Skin of body (tissue), 2 donors: ENCODE data around the gene CACNA1A. TPM values are rescaled to one million over a fixed set of nuclear protein-coding genes. Genes with fewer than 3 reads are reported as not detected.
"Not testable (repeated sequence)": the region's sequence is repeated elsewhere in the genome, so short reads cannot be mapped to it uniquely, and the experiment has no call there.

Experiments used
- DNase-seq: peaks from one replicate; lab custom pipeline; 2025; lab: John Stamatoyannopoulos, UW
- total RNA-seq: library from RNA; depleted of rRNA; stranded (reverse); fragments of >200 nt; gene quantifications from one replicate; pipeline ENCODE4 v1.2.3, GENCODE V29; 2014

The CACNA1A gene
- total RNA-seq, 1 donor from 2014 or later = 1.5 TPM

- DNase-seq = no peak
Measured at GRCh38 chr19:13282486-13283065, 223.7 kb downstream of the CACNA1A start.

GRCh38 chr19:13281567-13282291 is 224.6 kb downstream of the CACNA1A start:
- DNase-seq = no peak

DNA sequence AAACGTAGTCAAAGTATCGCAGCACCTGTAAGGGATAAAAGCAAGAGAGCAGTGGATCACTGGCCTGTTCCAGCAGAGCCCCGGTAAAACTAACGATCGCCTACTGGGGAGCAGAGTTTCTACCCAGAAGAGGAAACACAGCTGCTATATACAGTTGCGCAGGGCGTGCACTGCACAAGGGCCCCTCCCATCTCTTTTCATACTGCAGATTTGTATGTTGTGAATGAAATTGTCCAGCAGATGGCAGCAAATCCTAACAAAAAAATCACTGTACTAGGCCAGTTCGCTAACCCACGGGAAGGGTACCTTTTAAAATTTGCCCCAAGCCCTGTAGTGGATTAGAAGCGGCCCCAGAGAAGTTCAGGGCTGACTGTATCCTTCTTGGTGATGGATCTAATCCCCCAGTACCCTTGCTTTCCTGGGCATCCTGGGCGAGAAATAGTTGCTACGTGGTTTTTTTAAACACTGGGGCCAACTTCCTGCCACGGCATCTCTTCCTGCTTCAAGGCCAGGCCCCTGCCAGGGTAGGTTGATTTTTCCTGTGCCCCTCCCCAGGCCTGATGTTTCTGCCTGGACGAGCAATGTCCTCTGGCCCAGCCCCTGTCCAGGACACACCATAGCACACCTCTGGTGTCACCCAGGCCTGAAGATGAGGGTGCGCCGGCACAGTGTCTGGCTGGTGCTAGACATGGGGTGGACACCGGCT is 229.0 kb downstream of the CACNA1A start:
- peak; percentile 36 for DNase-seq

DNA sequence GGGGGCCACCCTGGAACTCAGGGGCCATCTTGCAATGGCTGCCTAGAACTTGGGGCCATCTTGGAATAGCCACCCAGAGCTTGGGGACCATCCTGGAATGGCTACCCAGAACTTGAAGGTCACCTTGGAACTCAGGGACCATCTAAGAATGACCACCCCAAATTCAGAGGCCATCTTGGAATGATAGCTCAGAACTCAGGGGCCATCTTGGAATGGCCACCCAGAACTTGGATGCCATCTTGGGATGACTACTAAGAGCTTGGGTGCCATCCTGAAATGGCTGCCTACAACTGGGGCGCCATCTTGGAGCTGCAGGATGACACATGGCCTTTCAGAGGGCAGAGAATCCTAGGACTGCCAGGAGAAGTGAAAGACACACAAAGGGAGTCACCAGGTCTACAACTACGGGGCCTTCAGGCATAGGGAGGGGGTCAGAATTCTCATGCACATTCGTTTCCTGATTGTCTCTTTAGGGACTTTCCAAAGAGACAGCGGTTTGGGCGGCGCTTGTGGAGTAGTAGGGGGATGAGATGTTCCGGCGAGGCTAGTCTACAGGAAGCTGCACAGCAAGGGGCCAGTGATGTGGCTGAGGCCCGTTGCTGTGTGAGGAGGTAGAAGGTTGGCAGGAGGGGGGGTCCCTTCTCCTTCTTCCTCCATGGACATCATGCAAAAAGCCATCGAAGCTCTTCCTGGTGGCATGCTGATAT is 231.1 kb downstream of the CACNA1A start:
- no peak for DNase-seq

DNA sequence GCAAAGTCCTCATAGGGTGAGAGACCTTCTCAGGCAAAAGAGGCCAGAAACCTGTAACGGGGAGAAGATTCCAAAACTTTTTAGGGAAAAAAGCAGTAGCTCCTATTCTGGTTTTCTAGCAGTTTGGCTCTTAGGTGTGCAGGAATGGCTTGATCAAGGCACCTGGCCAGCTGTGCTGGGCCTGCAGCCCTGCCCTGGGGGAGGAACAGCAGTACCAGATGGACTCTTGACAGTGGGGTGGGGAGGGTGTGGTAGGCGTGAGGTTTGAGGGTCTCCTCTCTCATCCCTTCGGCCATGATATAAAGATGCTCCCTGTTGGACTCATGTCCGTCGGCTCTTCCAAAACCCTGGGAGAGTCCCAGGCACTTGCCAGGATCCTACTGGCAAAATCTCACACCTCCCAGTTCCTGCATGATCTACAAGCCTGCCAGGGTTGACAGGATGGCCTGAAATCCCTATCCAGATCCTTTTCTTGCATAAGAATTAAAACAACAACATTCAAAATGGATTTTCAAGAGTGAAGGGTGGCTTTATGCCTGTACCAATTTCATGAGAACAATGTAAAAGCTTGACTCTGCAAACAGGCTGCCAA is 235.7 kb downstream of the CACNA1A start:
- no peak for DNase-seq

DNA sequence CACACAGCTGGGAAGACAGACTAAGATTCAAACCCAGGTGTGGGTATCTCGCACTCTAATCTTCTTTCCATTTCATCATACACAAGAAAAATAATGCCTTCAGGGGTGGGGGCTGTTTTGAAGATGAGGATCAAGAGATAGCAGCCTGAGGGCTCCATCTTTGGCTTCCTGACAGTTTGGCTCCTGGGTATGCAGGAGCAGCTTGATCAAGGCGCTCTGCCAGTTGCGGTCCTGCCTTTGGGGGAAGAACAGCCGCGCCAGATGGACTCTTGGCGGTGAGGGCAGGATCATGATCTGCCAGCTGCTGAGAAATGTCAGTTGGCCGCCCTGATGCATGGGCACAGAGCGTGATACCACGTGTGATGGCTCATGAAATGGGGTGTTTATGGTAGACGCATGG is 236.9 kb downstream of the CACNA1A start:
- no peak for DNase-seq

GRCh38 chr19:13267889-13268288 is 238.4 kb downstream of the CACNA1A start:
- no peak for DNase-seq

GRCh38 chr19:13267131-13267530 is 239.1 kb downstream of the CACNA1A start:
- DNase-seq = no peak

DNA sequence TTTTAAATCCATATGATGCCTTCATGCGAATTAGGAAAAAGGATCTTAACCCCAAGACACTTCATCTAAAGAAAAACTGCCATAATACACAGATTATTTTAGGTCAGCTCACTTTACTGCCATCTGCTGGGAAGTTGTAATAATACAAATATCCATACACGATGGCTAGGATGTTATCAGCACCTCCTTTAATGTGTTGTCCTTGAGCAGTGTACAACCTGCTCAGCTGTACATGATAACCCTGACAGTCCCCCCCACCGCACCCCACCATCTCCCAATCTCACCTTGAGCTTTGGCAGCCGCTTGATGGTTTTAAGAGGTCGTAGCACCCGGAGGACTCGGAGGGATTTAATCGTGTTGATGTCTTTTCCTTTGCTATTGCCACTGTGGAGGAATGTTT is 243.8 kb downstream of the CACNA1A start:
- DNase-seq = no peak

- no peak for DNase-seq
Measured at GRCh38 chr19:13260883-13261653, 245.2 kb downstream of the CACNA1A start.

- DNase-seq = no peak
Measured at GRCh38 chr19:13256918-13257317, 249.4 kb downstream of the CACNA1A start.

DNA sequence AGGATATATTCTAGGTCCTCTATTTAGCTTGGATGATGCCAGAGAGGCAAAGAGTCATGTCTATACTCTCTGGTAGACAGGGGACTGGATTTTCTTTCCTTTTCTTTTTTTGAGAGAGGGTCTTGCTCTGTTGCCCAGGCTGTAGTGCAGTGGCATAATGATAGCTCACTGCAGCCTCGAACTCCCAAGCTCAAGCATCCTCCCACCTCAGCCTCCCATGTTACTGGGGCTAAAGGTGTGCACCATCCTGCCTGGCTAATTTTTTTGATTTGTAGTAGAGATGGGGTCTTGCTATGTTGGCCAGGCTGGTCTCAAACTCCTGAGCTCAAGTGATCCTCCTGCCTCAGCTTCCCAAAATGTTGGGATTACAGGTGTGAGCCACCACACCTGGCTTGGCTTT is 249.9 kb downstream of the CACNA1A start:
- DNase-seq = not testable (repeated sequence)

DNA sequence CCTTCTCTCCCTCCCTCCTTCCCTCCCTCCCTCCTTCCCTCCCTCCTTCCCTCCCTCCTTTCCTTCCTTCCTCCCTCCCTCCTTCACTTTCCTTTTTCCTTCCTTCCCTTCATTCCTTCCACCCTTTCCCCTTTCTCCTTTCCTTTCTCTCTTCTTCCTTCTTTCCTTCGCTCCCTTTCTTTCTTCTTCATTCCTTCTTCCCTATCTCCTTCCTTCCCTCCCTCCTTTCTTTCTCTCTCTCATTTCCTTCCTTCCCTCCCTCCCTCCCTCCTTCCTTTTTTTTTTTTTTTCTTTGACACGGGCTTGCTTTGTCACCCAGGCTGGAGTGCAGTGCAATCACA is 250.6 kb downstream of the CACNA1A start:
- DNase-seq = no peak

GRCh38 chr19:13255041-13255718 is 251.1 kb downstream of the CACNA1A start:
- DNase-seq = no peak

DNA sequence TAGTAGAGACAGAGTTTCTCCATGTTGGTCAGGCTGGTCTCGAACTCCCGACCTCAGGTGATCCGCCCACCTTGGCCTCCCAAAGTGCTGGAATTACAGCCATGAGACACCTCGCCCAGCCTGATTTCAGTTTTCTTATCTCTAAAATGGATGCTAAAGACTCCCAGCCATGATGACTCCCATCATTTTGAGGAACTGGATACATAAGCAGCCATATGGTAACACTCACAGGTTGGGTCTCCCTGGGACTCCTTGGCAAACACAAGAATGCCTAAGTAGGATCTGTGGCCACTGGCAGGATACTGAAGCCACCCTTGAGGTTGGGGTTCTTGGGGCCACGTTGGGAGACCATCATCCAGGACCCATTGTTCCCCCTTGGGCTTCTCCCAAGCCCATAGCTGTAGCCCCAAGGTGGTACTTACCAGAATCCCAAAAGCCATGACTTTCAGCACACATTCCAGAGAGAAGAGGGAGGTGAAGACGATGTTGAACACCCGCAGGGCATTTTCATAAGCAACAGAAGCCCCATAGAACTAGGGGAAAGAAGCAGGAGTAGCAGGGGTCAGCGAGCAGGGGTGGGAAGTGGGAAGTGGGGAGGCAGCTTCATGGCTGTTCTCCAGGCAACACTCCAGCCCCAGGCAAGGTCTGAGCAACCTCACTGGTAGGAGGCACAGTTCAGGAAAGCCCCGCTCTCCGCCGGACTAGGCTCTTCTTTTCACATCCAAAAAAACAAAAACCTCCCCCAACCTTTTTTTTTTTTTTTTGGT is 253.5 kb downstream of the CACNA1A start:
- DNase-seq = no peak

DNA sequence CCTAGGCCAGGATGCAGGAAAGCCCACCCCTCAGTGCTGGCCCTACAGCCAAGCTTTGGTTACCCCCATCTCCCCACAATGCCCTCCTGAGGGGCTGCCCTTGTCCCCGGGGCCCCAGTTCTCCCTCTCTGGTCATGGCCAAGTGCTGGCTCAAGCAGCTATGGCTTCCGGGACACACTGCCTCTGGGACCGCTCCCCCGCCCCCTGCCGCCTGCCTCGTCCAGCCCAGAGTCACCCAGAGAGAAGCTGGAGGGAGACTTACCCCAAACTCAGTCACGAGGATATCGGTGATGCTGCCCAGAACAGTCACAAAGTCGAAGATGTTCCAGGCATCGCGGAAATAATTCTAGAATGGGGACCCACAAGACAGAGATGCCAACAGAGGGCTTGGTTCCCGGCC is 261.4 kb downstream of the CACNA1A start:
- no peak for DNase-seq

DNA sequence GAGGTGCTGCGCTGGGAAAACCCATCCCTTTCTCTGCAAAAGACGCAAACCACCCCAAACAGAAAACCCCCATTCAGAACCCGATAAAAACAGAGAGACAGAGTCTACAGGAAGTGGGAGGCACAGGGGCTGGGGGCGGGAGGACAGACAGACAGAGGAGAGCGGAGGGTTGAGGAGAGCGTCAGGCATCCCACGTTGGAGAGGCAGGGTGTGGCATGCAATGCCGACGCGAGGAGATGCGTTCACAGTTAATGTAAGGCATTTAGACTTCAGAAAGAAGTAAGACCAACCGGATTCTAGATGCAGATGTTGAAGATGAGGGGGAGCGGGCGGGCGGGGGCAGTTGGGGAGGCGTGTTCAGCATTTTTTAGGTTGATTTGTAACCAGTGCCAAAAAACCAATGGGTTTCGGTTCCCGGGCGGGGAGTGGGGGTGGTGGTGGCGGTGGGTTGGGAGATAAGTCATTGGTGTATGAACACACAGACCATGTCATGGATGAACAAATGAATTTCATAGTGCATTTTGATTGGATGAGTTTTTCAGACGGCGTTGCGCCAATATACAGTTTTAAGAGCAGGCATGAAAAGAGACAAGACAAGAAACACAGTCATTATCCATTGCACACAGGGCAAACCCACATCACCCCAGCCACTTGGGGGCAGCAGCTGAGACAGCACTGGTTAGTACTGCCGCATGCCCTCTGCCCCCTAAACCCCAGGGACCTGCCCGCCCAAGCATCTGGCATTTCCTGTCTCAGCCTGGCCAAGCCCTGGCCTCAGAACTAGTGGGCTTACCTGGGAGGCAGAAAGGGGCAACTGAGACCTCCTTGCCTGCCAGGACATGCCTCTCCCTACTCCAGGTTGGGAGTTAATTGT is 264.8 kb downstream of the CACNA1A start:
- no peak for DNase-seq

DNA sequence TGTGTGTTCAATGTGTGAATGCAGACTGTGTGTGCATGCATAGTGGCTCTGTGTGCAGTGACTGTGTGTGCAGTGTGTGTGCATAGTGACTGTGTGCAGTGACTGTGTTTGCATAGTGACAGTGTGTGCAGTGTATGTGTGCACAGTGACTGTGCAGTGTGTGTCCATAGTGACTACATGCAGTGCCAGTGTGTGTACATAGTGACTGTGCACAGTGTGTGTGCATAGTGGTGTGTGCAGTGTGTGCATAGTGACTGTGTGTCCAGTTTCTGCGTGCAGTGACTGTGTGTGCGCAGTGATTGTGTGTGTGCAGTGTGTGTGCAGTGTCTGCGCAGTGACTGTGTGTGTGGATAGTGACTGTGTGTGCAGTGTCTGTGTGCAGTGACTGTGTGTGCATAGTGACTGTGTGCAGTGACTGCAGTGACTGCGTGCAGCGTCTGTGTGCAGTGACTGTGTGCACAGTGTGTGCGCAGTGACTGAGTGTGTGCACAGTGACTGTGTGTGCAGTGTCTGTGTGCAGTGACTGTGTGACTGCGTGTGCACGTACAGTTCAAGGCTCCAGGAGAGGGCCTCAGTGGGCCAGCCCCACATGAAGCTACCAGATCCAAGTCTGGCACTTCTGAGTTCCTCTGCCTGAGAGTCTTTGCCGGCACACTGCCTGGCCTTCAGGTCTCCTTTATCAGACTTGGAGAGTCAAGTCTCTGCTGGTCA is 265.8 kb downstream of the CACNA1A start:
- DNase-seq = no peak
